Transverse colon (tissue), 4 donors: ENCODE measurements around the gene UHRF2. TPM values are rescaled to one million over a fixed set of nuclear protein-coding genes. Genes with fewer than 3 reads are reported as not detected.

ENCODE experiments used
- DNase-seq: peaks from one replicate; pipeline ENCODE4 v3.0.0-alpha.2; 2019
- H3K27ac ChIP-seq, 4 donors: fragments of 200-600 bp; sonication (generic); 2 replicates each; pipeline ENCODE4 v1.5.1; 2016 to 2018; ENCODE audit warnings: inconsistent platforms in 4 of 4
- H3K27me3 ChIP-seq: fragments of 200-600 bp; sonication (generic); 2 replicates; pipeline ENCODE4 v1.5.1; 2017; ENCODE audit warnings: inconsistent platforms
- H3K36me3 ChIP-seq, 4 donors: fragments of 200-600 bp; sonication (generic); 2 replicates each; pipeline ENCODE4 v1.5.1; 2017 to 2019; ENCODE audit warnings: inconsistent platforms in 4 of 4
- H3K4me1 ChIP-seq, 4 donors: fragments of 200-600 bp; sonication (generic); 2 replicates each; pipeline ENCODE4 v1.5.1; 2017 to 2020; ENCODE audit warnings: inconsistent platforms in 4 of 4
- H3K4me3 ChIP-seq, 4 donors: fragments of 200-600 bp; sonication (generic); 1 replicate in 1 of 4; 2 replicates in 3 of 4; pipeline versions ENCODE4 v1.5.1 to v1.6.1; 2017 to 2019; ENCODE audit warnings: inconsistent platforms in 4 of 4
- H3K9me3 ChIP-seq, 2 donors: fragments of 200-600 bp; sonication (generic); 2 replicates each; pipeline ENCODE4 v1.5.1; 2017 to 2019; ENCODE audit warnings: inconsistent platforms in 2 of 2
- CTCF ChIP-seq, 5 experiments: fragments of 200-600 bp in 3 of 5; fragments of 450-650 bp in 2 of 5; sonication (generic) in 3 of 5; IDR thresholded peaks; 1 replicate in 2 of 5; 2 replicates in 3 of 5; pipeline ENCODE4 v1.5.1; 2016 to 2017; ENCODE audit warnings: antibody characterized with exemption in 5 of 5, inconsistent platforms in 3 of 5, mild to moderate bottlenecking in 2 of 5, moderate library complexity in 1 of 5
- EP300 ChIP-seq: sonication (generic); formaldehyde crosslinking; IDR thresholded peaks from one replicate; pipeline ENCODE4 v1.6.1; 2017; ENCODE audit warnings: antibody characterized with exemption, low read depth
- POLR2A ChIP-seq: fragments of 450-650 bp; IDR thresholded peaks from one replicate; pipeline ENCODE4 v1.6.1; 2016; ENCODE audit warnings: antibody characterized with exemption, mild to moderate bottlenecking, moderate library complexity
- POLR2AphosphoS5 ChIP-seq, 3 donors: sonication (generic); formaldehyde crosslinking; IDR thresholded peaks; one replicate each; pipeline ENCODE4 v1.6.1; 2016; ENCODE audit warnings: antibody characterized with exemption in 3 of 3
- WGBS, 2 donors: methylation state at CpG; one replicate each; pipeline ENCODE4 v1.1.5; 2018; ENCODE audit warnings: low coverage in 1 of 2; 5-methylcytosine and 5-hydroxymethylcytosine counted together
- in situ Hi-C, 4 donors: fragments of 200-750 bp; cut with MboI; loops; one replicate each; pipeline versions ENCODE4 v1.15.0 to v1.15.1; 2017; ENCODE audit warnings: low sequenced_read_pairs in 3 of 4, low pct_ligation_motif_present in 1 of 4, low pct_unique_long_range_greater_than_20kb in 1 of 4
- intact Hi-C: fragments of 100-400 bp; cut with DNase I; formaldehyde crosslinking; loops from one replicate; pipeline ENCODE4 v1.15.1; 2023; ENCODE audit warnings: low total_unique reads
- total RNA-seq, 4 donors: library from RNA; depleted of rRNA; stranded (reverse); fragments of >200 nt; gene quantifications; one replicate each; pipeline ENCODE4 v1.1.0, GENCODE V29; 2016

The UHRF2 gene
- total RNA-seq, 4 donors from 2014 or later: 40.8 to 64.0 (median 51.4) TPM

GRCh38 chr9:6382681-6383080, 30.3 kb upstream of the UHRF2 start:
- TF ChIP-seq EP300 (no peak), CTCF (IDR thresholded peaks at IDR 0.05) (no peak), POLR2A (no peak), POLR2AphosphoS5 (IDR thresholded peaks at IDR 0.05) (no peak)
- in situ Hi-C loops: no loop called here
- intact Hi-C loops: no loop called here
- Histone ChIP-seq H3K36me3 (no peaks in the 10 kb centered on the region), H3K4me3 (no peak overlapping the region), H3K9me3 (no peaks in the 10 kb centered on the region), H3K4me1 (no peaks in the 10 kb centered on the region), H3K27me3 (no peaks in the 10 kb centered on the region), H3K27ac (no peak overlapping the region)
- no peak for DNase-seq
- 21 to 29% methylated on average over 1 of the region's 1 CpG for WGBS, 2 donors

GRCh38 chr9:6383551-6384225, 29.3 kb upstream of the UHRF2 start:
- TF ChIP-seq CTCF (IDR thresholded peaks at IDR 0.05) (no peak), POLR2AphosphoS5 (IDR thresholded peaks at IDR 0.05) (no peak), EP300 (no peak), POLR2A (no peak)
- Histone ChIP-seq H3K27me3 (no peaks in the 10 kb centered on the region), H3K4me1 (no peaks in the 10 kb centered on the region), H3K36me3 (no peaks in the 10 kb centered on the region), H3K4me3 (no peak overlapping the region), H3K27ac (no peak overlapping the region), H3K9me3 (no peaks in the 10 kb centered on the region)
- DNase-seq: no peak
- intact Hi-C loops: no loop called here
- in situ Hi-C loops: no loop called here
- 82 to 91% methylated on average over 7 of the region's 7 CpGs for WGBS, 2 donors

GRCh38 chr9:6384732-6385131, 28.3 kb upstream of the UHRF2 start:
- H3K9me3 ChIP-seq: no peaks in the 10 kb centered on the region
- intact Hi-C loops (no loop called here), in situ Hi-C loops (no loop called here)
- H3K4me3 ChIP-seq: no peak overlapping the region
- no peaks in the 10 kb centered on the region for H3K36me3 ChIP-seq
- DNase-seq: no peak
- H3K4me1 ChIP-seq: no peaks in the 10 kb centered on the region
- TF ChIP-seq POLR2AphosphoS5 (IDR thresholded peaks at IDR 0.05): no peak
- TF ChIP-seq CTCF (IDR thresholded peaks at IDR 0.05): no peak
- TF ChIP-seq POLR2A: no peak
- TF ChIP-seq EP300: no peak
- no peak overlapping the region for H3K27ac ChIP-seq
- 51 to 83% methylated on average over 1 to 2 of the region's 2 CpGs for WGBS, 2 donors
- H3K27me3 ChIP-seq: no peaks in the 10 kb centered on the region

GRCh38 chr9:6399071-6399470, 13.9 kb upstream of the UHRF2 start:
- no peak for DNase-seq
- Histone ChIP-seq H3K4me1 (no peaks in the 10 kb centered on the region), H3K9me3 (no peaks in the 10 kb centered on the region), H3K27me3 (no peaks in the 10 kb centered on the region), H3K4me3 (no peak overlapping the region), H3K36me3 (no peaks in the 10 kb centered on the region), H3K27ac (no peak overlapping the region)
- in situ Hi-C loops (no loop called here), intact Hi-C loops (no loop called here)
- WGBS, 2 donors: 25 to 33% methylated on average over 1 to 2 of the region's 2 CpGs
- TF ChIP-seq EP300: no peak
- TF ChIP-seq CTCF (IDR thresholded peaks at IDR 0.05): no peak
- no peak for TF ChIP-seq POLR2A
- no peak for TF ChIP-seq POLR2AphosphoS5 (IDR thresholded peaks at IDR 0.05)
